ENCODE results near the gene EVC.

EVC gene

GRCh38 chr4:5712931-5713330 lies 1.9 kb downstream of the EVC start:
- H3K4me1 ChIP-seq (ENCODE audit: insufficient read depth, insufficient read length): peaks cover 15% of the 10 kb centered on the region
- peaks cover 10% of the 10 kb centered on the region; the same call in 1 of the 2 replicates for H3K9me3 ChIP-seq (ENCODE audit: insufficient read depth, low read length)
- H3K9ac ChIP-seq (ENCODE audit: insufficient read length, low read depth): no peak overlapping the region
- H3K36me3 ChIP-seq (ENCODE audit: insufficient read depth, insufficient read length, low read length): peaks cover 9% of the 10 kb centered on the region
- DNase-seq (ENCODE audit: low read depth, low spot score): no peak
- TF ChIP-seq ZNF274 (IDR thresholded peaks at IDR 0.05; ENCODE audit: low read depth, low read length) (no peak), SUZ12 (IDR thresholded peaks at IDR 0.05; ENCODE audit: extremely low read depth, insufficient read depth, insufficient read length) (no peak), YY1 (IDR thresholded peaks at IDR 0.05; ENCODE audit: insufficient read depth, insufficient read length) (no peak)
- H3K27me3 ChIP-seq (ENCODE audit: insufficient read depth, insufficient read length): peaks cover 23% of the 10 kb centered on the region
- no peak overlapping the region for H3K4me3 ChIP-seq (ENCODE audit: insufficient read length, low read depth)

DNA sequence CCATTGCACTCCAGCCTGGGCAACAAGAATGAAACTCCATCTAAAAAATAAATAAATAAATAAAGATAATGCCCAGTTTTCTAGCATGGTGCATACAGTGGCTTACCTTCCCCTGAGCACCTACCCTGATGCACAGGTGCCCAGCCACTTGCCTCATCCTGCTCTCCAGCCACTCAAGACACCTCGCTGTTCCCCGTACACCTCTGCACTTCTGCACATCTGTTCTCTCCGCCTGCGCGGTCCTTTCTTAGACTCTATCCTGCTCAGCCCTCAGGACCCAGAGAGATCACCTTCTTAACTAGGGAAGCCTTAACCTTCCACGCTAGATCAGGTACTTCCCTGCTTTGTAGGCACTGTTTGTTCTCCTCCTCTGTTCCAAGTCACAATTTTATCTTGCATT lies 2.9 kb downstream of the EVC start:
- H3K36me3 ChIP-seq (ENCODE audit: insufficient read depth, insufficient read length, low read length): peaks cover 11% of the 10 kb centered on the region
- no peak for DNase-seq (ENCODE audit: low read depth, low spot score)
- peaks cover 20% of the 10 kb centered on the region for H3K27me3 ChIP-seq (ENCODE audit: insufficient read depth, insufficient read length)
- H3K9me3 ChIP-seq (ENCODE audit: insufficient read depth, low read length): peaks cover 10% of the 10 kb centered on the region; the same call in 1 of the 2 replicates
- no peak overlapping the region for H3K4me3 ChIP-seq (ENCODE audit: insufficient read length, low read depth)
- no peak for TF ChIP-seq SUZ12 (IDR thresholded peaks at IDR 0.05; ENCODE audit: extremely low read depth, insufficient read depth, insufficient read length)
- no peak for TF ChIP-seq YY1 (IDR thresholded peaks at IDR 0.05; ENCODE audit: insufficient read depth, insufficient read length)
- TF ChIP-seq ZNF274 (IDR thresholded peaks at IDR 0.05; ENCODE audit: low read depth, low read length): no peak
- no peak overlapping the region for H3K9ac ChIP-seq (ENCODE audit: insufficient read length, low read depth)
- H3K4me1 ChIP-seq (ENCODE audit: insufficient read depth, insufficient read length): peaks cover 15% of the 10 kb centered on the region

DNA sequence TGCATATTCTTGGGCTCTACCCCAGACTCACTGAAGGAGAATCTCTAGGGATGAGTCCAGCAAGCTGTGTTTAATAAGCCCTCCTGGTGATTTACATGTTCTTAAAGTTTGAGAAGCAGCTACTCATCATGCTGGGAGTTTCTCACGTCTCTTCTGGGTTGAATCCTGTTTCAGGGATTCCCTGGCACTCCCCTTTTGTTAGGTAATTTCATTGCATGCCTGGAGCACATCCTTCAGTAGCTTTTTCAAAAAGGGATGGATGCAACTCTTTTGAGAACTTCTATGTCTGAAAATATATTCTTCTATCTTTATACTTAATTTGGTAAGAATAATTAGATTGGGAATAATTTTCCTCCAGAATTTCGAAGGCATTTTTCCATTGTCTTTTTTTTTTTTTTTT lies 4.4 kb downstream of the EVC start:
- Histone ChIP-seq H3K4me1 (ENCODE audit: insufficient read depth, insufficient read length) (peaks cover 15% of the 10 kb centered on the region), H3K4me3 (ENCODE audit: insufficient read length, low read depth) (no peak overlapping the region), H3K9ac (ENCODE audit: insufficient read length, low read depth) (no peak overlapping the region), H3K27me3 (ENCODE audit: insufficient read depth, insufficient read length) (peaks cover 6% of the 10 kb centered on the region), H3K36me3 (ENCODE audit: insufficient read depth, insufficient read length, low read length) (peaks cover 23% of the 10 kb centered on the region), H3K9me3 (ENCODE audit: insufficient read depth, low read length) (peaks cover 10% of the 10 kb centered on the region; the same call in 1 of the 2 replicates)
- no peak for DNase-seq (ENCODE audit: low read depth, low spot score)
- no peak for TF ChIP-seq SUZ12 (IDR thresholded peaks at IDR 0.05; ENCODE audit: extremely low read depth, insufficient read depth, insufficient read length)
- no peak for TF ChIP-seq ZNF274 (IDR thresholded peaks at IDR 0.05; ENCODE audit: low read depth, low read length)

DNA sequence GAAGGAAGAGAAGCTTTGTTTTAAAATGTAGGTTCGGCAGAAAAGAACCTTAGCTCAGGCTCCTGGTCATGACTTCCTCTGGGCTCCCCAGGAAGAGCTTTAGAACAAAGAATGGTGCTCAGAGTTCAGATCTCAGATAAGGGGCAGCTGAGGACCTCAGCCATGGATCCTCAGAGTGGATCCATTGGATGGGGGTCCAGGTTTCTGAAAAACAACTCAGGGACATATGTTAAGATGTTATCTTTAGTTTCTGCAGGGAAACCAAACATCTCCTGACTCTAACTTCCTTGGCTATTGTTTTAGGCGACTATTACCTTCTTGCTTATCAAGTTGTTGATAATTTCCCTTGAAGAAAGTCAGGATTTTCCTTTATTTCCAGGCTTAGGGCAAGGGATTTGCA lies 5.4 kb downstream of the EVC start:
- Histone ChIP-seq H3K4me3 (ENCODE audit: insufficient read length, low read depth) (no peak overlapping the region), H3K27me3 (ENCODE audit: insufficient read depth, insufficient read length) (peaks cover 4% of the 10 kb centered on the region), H3K4me1 (ENCODE audit: insufficient read depth, insufficient read length) (peaks cover 13% of the 10 kb centered on the region), H3K36me3 (ENCODE audit: insufficient read depth, insufficient read length, low read length) (peaks cover 30% of the 10 kb centered on the region), H3K9ac (ENCODE audit: insufficient read length, low read depth) (no peak overlapping the region), H3K9me3 (ENCODE audit: insufficient read depth, low read length) (peaks cover 10% of the 10 kb centered on the region; the same call in 1 of the 2 replicates)
- DNase-seq (ENCODE audit: low read depth, low spot score): no peak
- TF ChIP-seq YY1 (IDR thresholded peaks at IDR 0.05; ENCODE audit: insufficient read depth, insufficient read length) (no peak), ZNF274 (IDR thresholded peaks at IDR 0.05; ENCODE audit: low read depth, low read length) (no peak), SUZ12 (IDR thresholded peaks at IDR 0.05; ENCODE audit: extremely low read depth, insufficient read depth, insufficient read length) (no peak)

DNA sequence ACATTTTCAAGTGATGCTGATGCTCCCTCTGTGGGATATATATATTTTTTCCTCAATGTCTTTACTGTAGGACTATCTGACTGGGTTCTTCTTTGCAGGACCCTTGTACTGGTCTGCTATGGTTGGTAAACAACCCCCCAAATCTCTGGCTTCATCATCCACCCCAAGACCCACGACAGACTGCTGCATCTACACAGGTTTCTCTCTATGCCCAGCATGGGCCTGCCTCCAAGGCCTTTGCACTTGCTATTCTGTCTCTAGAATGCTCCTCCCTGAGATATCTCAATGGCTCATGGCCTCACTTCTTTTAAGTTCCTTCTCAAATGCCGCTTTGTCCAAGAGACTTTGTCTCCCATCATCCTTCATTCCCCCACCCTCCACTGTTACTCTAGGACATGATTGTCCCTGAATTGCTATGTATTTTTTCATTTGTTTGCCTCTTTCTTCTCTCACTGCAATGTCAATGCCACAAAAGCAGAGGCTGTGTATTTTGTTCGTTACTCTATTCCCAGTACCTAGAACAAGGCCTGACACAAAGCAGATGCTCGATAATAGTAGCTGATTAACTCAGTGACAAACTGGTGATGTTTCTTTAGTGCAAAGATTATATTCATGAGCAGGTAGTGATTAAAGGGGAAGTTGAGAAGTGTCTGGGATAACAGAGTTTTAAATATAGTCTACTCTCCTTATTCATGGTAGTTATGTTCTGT lies 6.6 kb downstream of the EVC start:
- H3K9ac ChIP-seq (ENCODE audit: insufficient read length, low read depth): no peak overlapping the region
- no peak for TF ChIP-seq SUZ12 (IDR thresholded peaks at IDR 0.05; ENCODE audit: extremely low read depth, insufficient read depth, insufficient read length)
- no peak for TF ChIP-seq ZNF274 (IDR thresholded peaks at IDR 0.05; ENCODE audit: low read depth, low read length)
- TF ChIP-seq YY1 (IDR thresholded peaks at IDR 0.05; ENCODE audit: insufficient read depth, insufficient read length): no peak
- no peaks in the 10 kb centered on the region for H3K27me3 ChIP-seq (ENCODE audit: insufficient read depth, insufficient read length)
- peaks cover 28% of the 10 kb centered on the region for H3K36me3 ChIP-seq (ENCODE audit: insufficient read depth, insufficient read length, low read length)
- no peak for DNase-seq (ENCODE audit: low read depth, low spot score)
- peaks cover 10% of the 10 kb centered on the region; the same call in 1 of the 2 replicates for H3K9me3 ChIP-seq (ENCODE audit: insufficient read depth, low read length)
- H3K4me1 ChIP-seq (ENCODE audit: insufficient read depth, insufficient read length): peaks cover 3% of the 10 kb centered on the region
- no peak overlapping the region for H3K4me3 ChIP-seq (ENCODE audit: insufficient read length, low read depth)

DNA sequence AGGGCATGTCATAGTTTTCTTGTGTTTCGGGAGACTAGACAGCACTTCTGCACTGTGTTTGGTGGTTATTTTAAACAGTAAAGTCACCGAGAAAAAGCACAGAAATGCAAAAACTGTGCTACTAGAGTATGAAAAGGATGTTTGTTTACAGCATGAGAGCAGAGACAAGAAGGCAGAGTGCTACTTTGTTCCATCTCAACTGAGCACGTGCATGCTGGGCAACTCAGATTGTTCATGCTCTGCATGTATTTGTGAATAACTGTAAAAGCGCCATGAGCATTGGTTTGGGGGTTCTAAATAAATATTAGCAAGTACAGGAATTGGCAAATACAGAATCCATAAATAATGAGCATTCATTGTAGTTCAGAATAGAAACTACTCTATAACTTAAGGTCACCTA lies 7.4 kb downstream of the EVC start:
- no peak for DNase-seq (ENCODE audit: low read depth, low spot score)
- peaks cover 3% of the 10 kb centered on the region for H3K4me1 ChIP-seq (ENCODE audit: insufficient read depth, insufficient read length)
- H3K9me3 ChIP-seq (ENCODE audit: insufficient read depth, low read length): peaks cover 10% of the 10 kb centered on the region; the same call in 1 of the 2 replicates
- TF ChIP-seq ZNF274 (IDR thresholded peaks at IDR 0.05; ENCODE audit: low read depth, low read length): no peak
- no peak for TF ChIP-seq YY1 (IDR thresholded peaks at IDR 0.05; ENCODE audit: insufficient read depth, insufficient read length)
- no peak for TF ChIP-seq SUZ12 (IDR thresholded peaks at IDR 0.05; ENCODE audit: extremely low read depth, insufficient read depth, insufficient read length)
- no peak overlapping the region for H3K9ac ChIP-seq (ENCODE audit: insufficient read length, low read depth)
- H3K27me3 ChIP-seq (ENCODE audit: insufficient read depth, insufficient read length): no peaks in the 10 kb centered on the region
- peaks cover 24% of the 10 kb centered on the region for H3K36me3 ChIP-seq (ENCODE audit: insufficient read depth, insufficient read length, low read length)
- H3K4me3 ChIP-seq (ENCODE audit: insufficient read length, low read depth): no peak overlapping the region

DNA sequence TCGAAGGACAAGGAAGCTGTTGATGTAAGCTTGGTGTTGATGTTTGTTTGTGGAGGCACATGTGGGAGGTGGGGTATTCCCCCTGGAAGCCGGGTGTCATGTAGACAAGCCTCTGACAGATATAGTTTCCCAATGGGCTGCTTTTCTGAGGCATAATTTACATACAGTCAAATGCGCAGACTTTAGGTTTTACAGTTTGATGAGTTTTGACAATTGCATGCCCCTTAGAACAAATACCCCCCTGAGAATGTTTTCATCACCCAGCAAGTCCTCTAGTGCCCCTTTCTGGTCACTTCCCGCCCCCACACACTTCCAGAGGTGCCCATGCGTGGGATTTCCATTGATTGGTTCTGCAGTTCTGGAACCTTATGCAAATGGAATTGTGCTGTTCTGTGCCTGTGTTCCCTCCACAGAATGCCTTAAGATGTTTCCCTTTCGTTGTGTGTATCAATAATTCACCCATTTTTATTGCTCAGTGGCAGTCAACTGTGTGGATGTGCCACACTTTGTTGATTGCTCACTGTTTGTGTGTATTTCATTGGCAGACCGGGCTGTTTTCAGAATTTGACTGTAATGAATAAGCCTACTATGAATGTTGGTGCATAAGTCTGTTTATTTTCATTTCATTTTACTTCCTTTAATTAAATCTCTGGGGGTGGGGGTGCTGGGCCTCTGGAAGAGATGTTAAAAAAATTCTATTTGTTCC lies 8.5 kb downstream of the EVC start:
- TF ChIP-seq SUZ12 (IDR thresholded peaks at IDR 0.05; ENCODE audit: extremely low read depth, insufficient read depth, insufficient read length): no peak
- TF ChIP-seq ZNF274 (IDR thresholded peaks at IDR 0.05; ENCODE audit: low read depth, low read length): no peak
- TF ChIP-seq YY1 (IDR thresholded peaks at IDR 0.05; ENCODE audit: insufficient read depth, insufficient read length): no peak
- no peak overlapping the region for H3K4me3 ChIP-seq (ENCODE audit: insufficient read length, low read depth)
- H3K27me3 ChIP-seq (ENCODE audit: insufficient read depth, insufficient read length): no peaks in the 10 kb centered on the region
- H3K36me3 ChIP-seq (ENCODE audit: insufficient read depth, insufficient read length, low read length): peaks cover 32% of the 10 kb centered on the region
- peaks cover 3% of the 10 kb centered on the region for H3K4me1 ChIP-seq (ENCODE audit: insufficient read depth, insufficient read length)
- no peak for DNase-seq (ENCODE audit: low read depth, low spot score)
- no peak overlapping the region for H3K9ac ChIP-seq (ENCODE audit: insufficient read length, low read depth)
- peaks cover 10% of the 10 kb centered on the region; the same call in 1 of the 2 replicates for H3K9me3 ChIP-seq (ENCODE audit: insufficient read depth, low read length)

Data from NT2/D1 (cell line).